GM18867 (cell line): ENCODE results near the gene MT1HL1.
"Not testable (repeated sequence)": the region's sequence is repeated elsewhere in the genome, so short reads cannot be mapped to it uniquely, and the experiment has no call there.

ENCODE experiments used
- ATAC-seq: cut with Tn5 transposase; IDR thresholded peaks from one replicate; pipeline ENCODE4 v1.9.1; 2021; ENCODE audit warnings: mild to moderate bottlenecking, moderate library complexity; ENCODE audit not compliant: unreplicated experiment

Gene MT1HL1

GRCh38 chr1:237018896-237019295 is 14.7 kb upstream of the MT1HL1 start:
- ATAC-seq, result no peak

- ATAC-seq, result no peak
Measured at GRCh38 chr1:237016626-237017025, 12.4 kb upstream of the MT1HL1 start.

- no peak for ATAC-seq
Measured at GRCh38 chr1:237013608-237014007, 9.4 kb upstream of the MT1HL1 start.

GRCh38 chr1:237012788-237013383 is 8.6 kb upstream of the MT1HL1 start:
- no peak for ATAC-seq

GRCh38 chr1:237012361-237012760 is 8.1 kb upstream of the MT1HL1 start:
- ATAC-seq, result no peak

GRCh38 chr1:237011432-237011831 is 7.2 kb upstream of the MT1HL1 start:
- ATAC-seq, result no peak

GRCh38 chr1:237009611-237010010 is 5.4 kb upstream of the MT1HL1 start:
- ATAC-seq, result no peak

- ATAC-seq, result no peak
Measured at GRCh38 chr1:237007147-237007881, 3.1 kb upstream of the MT1HL1 start.

- ATAC-seq, result no peak
Measured at GRCh38 chr1:237005674-237006073, 1.4 kb upstream of the MT1HL1 start.

GRCh38 chr1:237003516-237003915 is 725 bp downstream of the MT1HL1 start:
- ATAC-seq, result no peak

- no peak for ATAC-seq
Measured at GRCh38 chr1:237000191-237000590, 4.0 kb downstream of the MT1HL1 start.

GRCh38 chr1:236998546-236998945 is 5.7 kb downstream of the MT1HL1 start:
- no peak for ATAC-seq

GRCh38 chr1:236997882-236998281 is 6.4 kb downstream of the MT1HL1 start:
- ATAC-seq, result no peak

GRCh38 chr1:236997361-236997760 is 6.9 kb downstream of the MT1HL1 start:
- no peak for ATAC-seq

GRCh38 chr1:236994450-236994849 is 9.8 kb downstream of the MT1HL1 start:
- ATAC-seq, result no peak

- no peak for ATAC-seq
Measured at GRCh38 chr1:236992449-236992848, 11.8 kb downstream of the MT1HL1 start.

- ATAC-seq, result no peak
Measured at GRCh38 chr1:236990052-236990445, 14.2 kb downstream of the MT1HL1 start.

GRCh38 chr1:236989290-236990051 is 14.8 kb downstream of the MT1HL1 start:
- no peak for ATAC-seq

GRCh38 chr1:236983818-236984217 is 20.4 kb downstream of the MT1HL1 start:
- ATAC-seq, result no peak

- no peak for ATAC-seq
Measured at GRCh38 chr1:236982380-236982779, 21.9 kb downstream of the MT1HL1 start.

- not testable (repeated sequence) for ATAC-seq
Measured at GRCh38 chr1:236981431-236981830, 22.8 kb downstream of the MT1HL1 start.

- ATAC-seq, result no peak
Measured at GRCh38 chr1:236980673-236981072, 23.6 kb downstream of the MT1HL1 start.
